ENCODE data around the gene LILRB4. TPM values are rescaled to one million over a fixed set of nuclear protein-coding genes. Genes with fewer than 3 reads are reported as not detected.
"Not testable (repeated sequence)": the region's sequence is repeated elsewhere in the genome, so short reads cannot be mapped to it uniquely, and the experiment has no call there.

LILRB4 gene
- polyA plus RNA-seq, 3 donors from 2014 or later: 0.27 to 7.4 (median 0.69) TPM

- not testable (repeated sequence) for H3K9me3 Mint-ChIP-seq, DNase-seq, H3K4me3 Mint-ChIP-seq
- peaks cover 0 to 15% (median 1%) of the 10 kb centered on the region in 3 donors for H3K27me3 Mint-ChIP-seq (ENCODE audit: low read depth in 3 of 3)
- peaks cover 4 to 10% (median 9%) of the 10 kb centered on the region in 3 donors for H3K36me3 Mint-ChIP-seq
- peak overlapping the region in 1 of 6 donors; percentile 30 for H3K27ac Mint-ChIP-seq
- H3K4me1 Mint-ChIP-seq: peaks cover 18 to 37% of the 10 kb centered on the region in 2 donors
Observed at GRCh38 chr19:54631489-54632337, 31.1 kb upstream of the LILRB4 start.

- H3K4me1 Mint-ChIP-seq: peaks cover 15 to 29% of the 10 kb centered on the region in 2 donors
- DNase-seq, H3K9me3 Mint-ChIP-seq, H3K4me3 Mint-ChIP-seq: not testable (repeated sequence)
- H3K36me3 Mint-ChIP-seq: peaks cover 4 to 12% (median 4%) of the 10 kb centered on the region in 3 donors
- peak overlapping the region in 1 of 6 donors; percentile 30 for H3K27ac Mint-ChIP-seq
- H3K27me3 Mint-ChIP-seq (ENCODE audit: low read depth in 3 of 3): peaks cover 0 to 15% (median 1%) of the 10 kb centered on the region in 3 donors
Observed at GRCh38 chr19:54632517-54632916, 30.3 kb upstream of the LILRB4 start.

- Mint-ChIP-seq H3K27me3 (ENCODE audit: low read depth in 3 of 3) (peaks cover 0 to 15% (median 1%) of the 10 kb centered on the region in 3 donors), H3K27ac (no peak overlapping the region), H3K36me3 (peaks cover 3 to 7% (median 4%) of the 10 kb centered on the region in 3 donors), H3K4me1 (peaks cover 15 to 21% of the 10 kb centered on the region in 2 donors), H3K4me3 (no peak overlapping the region), H3K9me3 (no peaks in the 10 kb centered on the region)
- DNase-seq: no peak
Observed at GRCh38 chr19:54633401-54633800, 29.4 kb upstream of the LILRB4 start.

GRCh38 chr19:54636081-54636480 lies 26.7 kb upstream of the LILRB4 start:
- not testable (repeated sequence) for H3K36me3 Mint-ChIP-seq, H3K27ac Mint-ChIP-seq, H3K9me3 Mint-ChIP-seq, DNase-seq, H3K4me3 Mint-ChIP-seq, H3K4me1 Mint-ChIP-seq
- H3K27me3 Mint-ChIP-seq (ENCODE audit: low read depth in 3 of 3): peaks cover 2 to 13% (median 8%) of the 10 kb centered on the region in 3 donors

GRCh38 chr19:54638683-54639082 lies 24.1 kb upstream of the LILRB4 start:
- Mint-ChIP-seq H3K27ac (no peak overlapping the region), H3K36me3 (peaks cover 0 to 7% (median 0%) of the 10 kb centered on the region in 3 donors), H3K4me1 (no peaks in the 10 kb centered on the region), H3K27me3 (ENCODE audit: low read depth in 3 of 3) (peaks cover 5 to 14% (median 6%) of the 10 kb centered on the region in 3 donors), H3K9me3 (peaks cover 0 to 2% (median 0%) of the 10 kb centered on the region in 6 donors), H3K4me3 (no peak overlapping the region)
- DNase-seq: no peak

GRCh38 chr19:54642953-54643352 lies 19.8 kb upstream of the LILRB4 start:
- not testable (repeated sequence) for DNase-seq, H3K36me3 Mint-ChIP-seq, H3K4me1 Mint-ChIP-seq, H3K27ac Mint-ChIP-seq, H3K4me3 Mint-ChIP-seq, H3K9me3 Mint-ChIP-seq
- peaks cover 3 to 21% (median 12%) of the 10 kb centered on the region in 3 donors for H3K27me3 Mint-ChIP-seq (ENCODE audit: low read depth in 3 of 3)

- H3K4me1 Mint-ChIP-seq, DNase-seq, H3K36me3 Mint-ChIP-seq, H3K4me3 Mint-ChIP-seq, H3K9me3 Mint-ChIP-seq: not testable (repeated sequence)
- peaks cover 2 to 20% (median 12%) of the 10 kb centered on the region in 3 donors for H3K27me3 Mint-ChIP-seq (ENCODE audit: low read depth in 3 of 3)
- peak overlapping the region in 1 of 6 donors; percentile 47 for H3K27ac Mint-ChIP-seq
Observed at GRCh38 chr19:54643583-54643982, 19.2 kb upstream of the LILRB4 start.

GRCh38 chr19:54644056-54644455 lies 18.7 kb upstream of the LILRB4 start:
- DNase-seq: no peak
- Mint-ChIP-seq H3K27ac (no peak overlapping the region), H3K36me3 (peaks cover 0 to 3% (median 0%) of the 10 kb centered on the region in 3 donors), H3K4me1 (no peaks in the 10 kb centered on the region), H3K27me3 (ENCODE audit: low read depth in 3 of 3) (peaks cover 0 to 15% (median 12%) of the 10 kb centered on the region in 3 donors), H3K9me3 (no peaks in the 10 kb centered on the region), H3K4me3 (no peak overlapping the region)

- Mint-ChIP-seq H3K4me1 (no peaks in the 10 kb centered on the region), H3K27me3 (ENCODE audit: low read depth in 3 of 3) (peaks cover 0 to 11% (median 8%) of the 10 kb centered on the region in 3 donors), H3K27ac (no peak overlapping the region), H3K36me3 (peaks cover 0 to 3% (median 0%) of the 10 kb centered on the region in 3 donors), H3K9me3 (no peaks in the 10 kb centered on the region), H3K4me3 (no peak overlapping the region)
- no peak for DNase-seq
Observed at GRCh38 chr19:54646331-54646841, 16.4 kb upstream of the LILRB4 start.

GRCh38 chr19:54648129-54648528 lies 14.7 kb upstream of the LILRB4 start:
- H3K27me3 Mint-ChIP-seq (ENCODE audit: low read depth in 3 of 3): peaks cover 2 to 8% (median 8%) of the 10 kb centered on the region in 3 donors

GRCh38 chr19:54650108-54650655 lies 12.6 kb upstream of the LILRB4 start:
- Mint-ChIP-seq H3K27ac (no peak overlapping the region), H3K27me3 (ENCODE audit: low read depth in 3 of 3) (peaks cover 7 to 9% (median 8%) of the 10 kb centered on the region in 3 donors), H3K4me1 (peaks cover 0 to 3% of the 10 kb centered on the region in 2 donors), H3K4me3 (no peak overlapping the region), H3K36me3 (no peaks in the 10 kb centered on the region), H3K9me3 (no peaks in the 10 kb centered on the region)
- no peak for DNase-seq

More at GRCh38 chr19:54648129-54648528, 14.7 kb upstream of the LILRB4 start:
- H3K9me3 Mint-ChIP-seq: no peaks in the 10 kb centered on the region
- H3K36me3 Mint-ChIP-seq: peaks cover 0 to under 1% (median 0%) of the 10 kb centered on the region in 3 donors
- DNase-seq: no peak
- H3K4me1 Mint-ChIP-seq: peaks cover 0 to 2% of the 10 kb centered on the region in 2 donors
- no peak overlapping the region for H3K27ac Mint-ChIP-seq
- H3K4me3 Mint-ChIP-seq: no peak overlapping the region

- no peak overlapping the region for H3K27ac Mint-ChIP-seq
- H3K27me3 Mint-ChIP-seq (ENCODE audit: low read depth in 3 of 3): peaks cover 8 to 10% (median 8%) of the 10 kb centered on the region in 3 donors
- peaks cover 0 to 3% of the 10 kb centered on the region in 2 donors for H3K4me1 Mint-ChIP-seq
- DNase-seq: peak; percentile 31 to 49 (median 36)
- no peaks in the 10 kb centered on the region for H3K9me3 Mint-ChIP-seq
- H3K4me3 Mint-ChIP-seq: no peak overlapping the region
- H3K36me3 Mint-ChIP-seq: no peaks in the 10 kb centered on the region
Observed at GRCh38 chr19:54653181-54653809, 9.5 kb upstream of the LILRB4 start.

- no peaks in the 10 kb centered on the region for H3K36me3 Mint-ChIP-seq
- no peak overlapping the region for H3K4me3 Mint-ChIP-seq
- H3K27ac Mint-ChIP-seq: peak overlapping the region in 1 of 6 donors; percentile 35
- DNase-seq: no peak
- H3K4me1 Mint-ChIP-seq: peaks cover 0 to 3% of the 10 kb centered on the region in 2 donors
- H3K27me3 Mint-ChIP-seq (ENCODE audit: low read depth in 3 of 3): peaks cover 9 to 12% (median 10%) of the 10 kb centered on the region in 3 donors
- H3K9me3 Mint-ChIP-seq: no peaks in the 10 kb centered on the region
Observed at GRCh38 chr19:54654447-54655321, 8.1 kb upstream of the LILRB4 start.
